Pancreas (tissue), 10 donors: ENCODE data around the gene KRABD2.

Source experiments
- ATAC-seq, 4 donors: fragments of 200-7000 bp; cut with Tn5 transposase; one replicate each; pipeline versions ENCODE4 v1.8.0 to v1.9.1; 2020; ENCODE audit warnings: mild to moderate bottlenecking in 4 of 4, moderate library complexity in 4 of 4
- DNase-seq, 6 donors: peaks; one replicate each; pipeline ENCODE4 v3.0.0-alpha.2; 2020
- FAIRE-seq: peaks from 2 replicates; lab custom pipeline; 2012; peaks lifted over from hg19 to GRCh38; lab: Jason Lieb, UNC
- H3K27ac ChIP-seq, 4 donors: fragments of 200-600 bp; sonication (generic); 1 replicate in 3 of 4; 2 replicates in 1 of 4; pipeline versions ENCODE4 v1.5.0 to v1.8.0; 2020
- H3K27me3 ChIP-seq, 4 donors: fragments of 200-600 bp; one replicate each; pipeline ENCODE4 v1.8.0; 2021
- H3K36me3 ChIP-seq, 3 donors: fragments of 200-600 bp; sonication (generic) in 1 of 3; one replicate each; pipeline versions ENCODE4 v1.5.0 to v1.8.0; 2020 to 2021
- H3K4me1 ChIP-seq, 3 donors: fragments of 200-600 bp; one replicate each; pipeline ENCODE4 v1.8.0; 2021
- H3K4me3 ChIP-seq, 4 donors: fragments of 200-600 bp; sonication (generic) in 2 of 4; one replicate each; pipeline versions ENCODE4 v1.5.0 to v1.8.0; 2020 to 2021
- H3K9me3 ChIP-seq, 4 donors: fragments of 200-600 bp; one replicate each; pipeline ENCODE4 v1.8.0; 2021
- WGBS, 2 donors: extraction: QIAGEN DNeasy Blood & Tissue Kit; methylation state at CpG; one replicate each; pipeline ENCODE4 v1.1.7; 2013; 5-methylcytosine and 5-hydroxymethylcytosine counted together
- intact Hi-C, 3 donors: fragments of 100-400 bp; cut with DNase I; formaldehyde crosslinking; loops; one replicate each; pipeline versions ENCODE4 v1.11.1 to v1.14.2; 2022
- TF ChIP-seq, protein P1 (sequence below), 4 donors: fragments of 200-600 bp; sonication (generic) in 3 of 4; IDR thresholded peaks; one replicate each; pipeline versions ENCODE4 v1.5.0 to v1.8.0; 2021; ENCODE audit warnings: antibody characterized with exemption in 4 of 4
- donor health status: healthy with polysubstance abuse.
- donor health status: DM: no; HTN: no; CAD: no; lungs with moderate emphysema.
- donor health status: DM: no; HTN: no; CAD: no.
- donor health status: control.
- donor health status: control.
- donor health status: Bipolar disorder and iron deficiency.
- donor health status: DM: yes; HTN: yes; CAD: no.
- donor health status: DM: no; HTN: no; CAD: no.
- donor health status: DM: no; HTN: no; CAD: no.
- donor health status: DM: yes; HTN: yes; CAD: no.

Gene KRABD2

DNA sequence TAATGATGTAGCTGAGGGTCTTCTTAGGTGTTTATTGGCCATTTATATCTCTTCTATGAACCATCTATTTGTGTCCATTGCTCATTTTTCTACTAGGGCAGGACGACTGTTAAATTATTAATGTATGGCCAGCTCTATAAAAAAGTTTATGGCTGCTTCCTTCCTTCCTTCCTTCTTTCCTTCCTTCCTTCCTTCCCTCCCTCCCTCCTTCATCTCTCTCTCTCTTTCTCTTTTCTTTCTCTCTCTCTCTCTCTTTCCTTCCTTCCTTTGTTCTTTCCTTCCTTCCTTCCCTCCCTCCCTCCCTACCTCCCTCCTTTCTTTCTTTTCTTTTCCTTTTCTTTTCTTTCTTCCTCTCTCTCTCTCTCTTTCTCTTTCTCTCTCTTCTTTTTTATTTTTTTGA, 42.0 kb upstream of the KRABD2 start:
- WGBS, 2 donors = 76 to 77% methylated on average over 1 of the region's 1 CpG
- TF ChIP-seq, protein P1, sequence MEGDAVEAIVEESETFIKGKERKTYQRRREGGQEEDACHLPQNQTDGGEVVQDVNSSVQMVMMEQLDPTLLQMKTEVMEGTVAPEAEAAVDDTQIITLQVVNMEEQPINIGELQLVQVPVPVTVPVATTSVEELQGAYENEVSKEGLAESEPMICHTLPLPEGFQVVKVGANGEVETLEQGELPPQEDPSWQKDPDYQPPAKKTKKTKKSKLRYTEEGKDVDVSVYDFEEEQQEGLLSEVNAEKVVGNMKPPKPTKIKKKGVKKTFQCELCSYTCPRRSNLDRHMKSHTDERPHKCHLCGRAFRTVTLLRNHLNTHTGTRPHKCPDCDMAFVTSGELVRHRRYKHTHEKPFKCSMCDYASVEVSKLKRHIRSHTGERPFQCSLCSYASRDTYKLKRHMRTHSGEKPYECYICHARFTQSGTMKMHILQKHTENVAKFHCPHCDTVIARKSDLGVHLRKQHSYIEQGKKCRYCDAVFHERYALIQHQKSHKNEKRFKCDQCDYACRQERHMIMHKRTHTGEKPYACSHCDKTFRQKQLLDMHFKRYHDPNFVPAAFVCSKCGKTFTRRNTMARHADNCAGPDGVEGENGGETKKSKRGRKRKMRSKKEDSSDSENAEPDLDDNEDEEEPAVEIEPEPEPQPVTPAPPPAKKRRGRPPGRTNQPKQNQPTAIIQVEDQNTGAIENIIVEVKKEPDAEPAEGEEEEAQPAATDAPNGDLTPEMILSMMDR (IDR thresholded peaks at IDR 0.05) = no peak
- Histone ChIP-seq H3K9me3 (no peaks in the 10 kb centered on the region), H3K4me3 (no peak overlapping the region), H3K27me3 (no peaks in the 10 kb centered on the region), H3K36me3 (no peaks in the 10 kb centered on the region), H3K27ac (no peak overlapping the region), H3K4me1 (peaks cover 0 to 15% (median 5%) of the 10 kb centered on the region in 3 donors)
- intact Hi-C loops = loop anchor here in 1 of 3 donors (10.0 kb wide), 1 partner anchor 326 kb away; the partner anchor contains the start of gene CCDC42
- DNase-seq (no peak), FAIRE-seq (no peak), ATAC-seq (no peak)

DNA sequence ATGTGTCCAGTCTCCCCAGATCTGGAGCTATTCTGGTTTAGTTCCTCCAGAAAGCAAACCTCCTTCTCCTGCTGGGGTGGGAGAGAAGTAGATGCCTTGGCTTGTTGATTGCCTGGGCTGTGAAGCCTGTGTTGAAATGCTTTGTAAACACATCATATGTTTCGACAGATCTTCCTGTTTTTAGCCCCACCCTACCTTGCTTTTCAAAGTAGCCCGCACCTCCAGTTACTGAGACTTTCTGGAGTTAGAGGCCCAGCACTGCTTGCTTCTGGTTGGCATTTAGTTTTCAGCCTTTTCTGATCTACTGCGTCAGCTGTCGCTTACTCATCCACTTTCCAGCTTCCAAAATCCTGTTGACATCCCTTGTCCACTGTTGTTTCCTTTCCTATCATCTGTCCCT, 41.3 kb upstream of the KRABD2 start:
- Histone ChIP-seq H3K27ac (no peak overlapping the region), H3K36me3 (no peaks in the 10 kb centered on the region), H3K27me3 (no peaks in the 10 kb centered on the region), H3K9me3 (no peaks in the 10 kb centered on the region), H3K4me3 (no peak overlapping the region), H3K4me1 (peaks cover 0 to 15% (median 5%) of the 10 kb centered on the region in 3 donors)
- DNase-seq (no peak), ATAC-seq (no peak), FAIRE-seq (no peak)
- WGBS, 2 donors = 87 to 94% methylated on average over 4 of the region's 4 CpGs
- TF ChIP-seq, protein P1 (IDR thresholded peaks at IDR 0.05) = no peak
- intact Hi-C loops = loop anchor here in 1 of 3 donors (10.0 kb wide), 1 partner anchor 327 kb away; the partner anchor contains the start of gene CCDC42

DNA sequence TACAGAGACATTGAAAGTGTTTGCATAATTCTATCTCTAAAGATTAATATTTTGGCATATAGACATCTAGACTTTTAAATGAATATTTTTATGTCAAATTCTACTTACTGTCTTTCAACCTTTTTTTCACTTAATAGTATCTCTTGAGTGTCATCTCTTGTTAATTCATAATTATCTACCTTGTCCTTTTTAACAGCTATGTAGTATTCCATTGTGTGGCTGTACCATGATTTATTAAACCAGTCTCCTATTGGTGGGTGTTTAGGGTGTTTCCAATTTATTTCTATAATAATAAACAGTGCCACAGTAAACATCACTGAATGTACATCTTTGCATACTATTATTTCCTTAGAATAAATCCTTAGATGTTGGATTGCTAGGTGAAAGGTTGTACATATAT, 37.4 kb upstream of the KRABD2 start:
- intact Hi-C loops = loop anchor here in 1 of 3 donors (10.0 kb wide), 1 partner anchor 331 kb away; the partner anchor contains the start of gene CCDC42
- H3K4me3 ChIP-seq = no peak overlapping the region
- FAIRE-seq = no peak

DNA sequence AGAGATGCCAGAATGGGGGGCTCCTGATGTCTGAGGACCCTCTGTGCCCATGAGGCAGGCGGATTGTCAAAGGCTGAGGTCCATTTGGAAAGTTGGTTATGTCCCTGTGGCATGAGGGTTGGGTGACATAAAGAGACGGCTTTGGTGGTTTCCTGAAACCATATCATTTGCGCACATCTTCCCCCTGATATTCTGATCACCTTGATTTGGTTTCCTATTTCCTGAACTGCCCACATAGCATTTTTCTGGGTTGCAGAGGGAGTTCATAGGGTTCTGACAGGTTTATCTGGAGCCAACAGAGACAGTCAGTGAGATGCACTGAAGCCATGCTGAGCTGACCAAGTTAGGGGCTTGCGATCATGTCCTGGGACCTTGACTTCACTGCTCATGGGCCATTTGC, 36.8 kb upstream of the KRABD2 start:
- H3K9me3 ChIP-seq = no peaks in the 10 kb centered on the region
- DNase-seq (no peak), ATAC-seq (no peak), FAIRE-seq (no peak)
- H3K27me3 ChIP-seq = no peaks in the 10 kb centered on the region
- H3K36me3 ChIP-seq = no peaks in the 10 kb centered on the region
- H3K27ac ChIP-seq = no peak overlapping the region
- intact Hi-C loops = loop anchor here in 1 of 3 donors (10.0 kb wide), 1 partner anchor 331 kb away; the partner anchor contains the start of gene CCDC42
- 83 to 90% methylated on average over 4 of the region's 4 CpGs for WGBS, 2 donors
- peaks cover 0 to 4% (median 0%) of the 10 kb centered on the region in 3 donors for H3K4me1 ChIP-seq
- TF ChIP-seq, protein P1 (IDR thresholded peaks at IDR 0.05) = no peak
- no peak overlapping the region for H3K4me3 ChIP-seq

More for the DNA sequence above, 37.4 kb upstream of the KRABD2 start:
- Histone ChIP-seq H3K27ac (no peak overlapping the region), H3K27me3 (no peaks in the 10 kb centered on the region), H3K4me1 (peaks cover 0 to 4% (median 0%) of the 10 kb centered on the region in 3 donors), H3K9me3 (no peaks in the 10 kb centered on the region), H3K36me3 (no peaks in the 10 kb centered on the region)
- ATAC-seq (no peak), DNase-seq (no peak)
- TF ChIP-seq, protein P1 (IDR thresholded peaks at IDR 0.05) = no peak

DNA sequence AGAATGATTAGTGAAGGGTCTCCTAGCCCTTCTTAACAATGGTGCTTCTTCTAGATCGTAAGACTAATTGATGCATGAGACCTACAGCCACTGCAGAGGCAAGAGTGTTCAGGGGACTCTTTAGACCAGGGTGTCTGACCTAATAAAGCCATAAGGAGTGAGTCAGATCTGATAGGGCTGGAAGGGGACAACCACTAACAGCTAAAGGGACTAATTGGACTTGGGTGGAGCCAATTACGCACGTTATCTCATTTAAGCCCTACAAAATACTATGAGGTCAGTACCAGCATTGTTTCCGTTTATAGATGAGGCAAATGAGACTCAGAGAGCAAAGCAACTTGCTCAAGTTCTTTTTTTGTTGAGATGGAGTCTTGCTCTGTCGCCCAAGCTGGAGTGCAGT, 35.6 kb upstream of the KRABD2 start:
- peaks cover 0 to 4% (median 0%) of the 10 kb centered on the region in 3 donors for H3K4me1 ChIP-seq
- ATAC-seq (no peak), DNase-seq (no peak), FAIRE-seq (no peak)
- H3K9me3 ChIP-seq = no peaks in the 10 kb centered on the region
- 76 to 77% methylated on average over 5 of the region's 5 CpGs for WGBS, 2 donors
- intact Hi-C loops = loop anchor here in 1 of 3 donors (10.0 kb wide), 1 partner anchor 333 kb away; the partner anchor contains the start of gene CCDC42
- TF ChIP-seq, protein P1 (IDR thresholded peaks at IDR 0.05) = no peak
- H3K36me3 ChIP-seq = no peaks in the 10 kb centered on the region
- no peak overlapping the region for H3K27ac ChIP-seq
- no peak overlapping the region for H3K4me3 ChIP-seq
- H3K27me3 ChIP-seq = no peaks in the 10 kb centered on the region
